ENCODE data around the gene PPM1N.

PPM1N gene

DNA sequence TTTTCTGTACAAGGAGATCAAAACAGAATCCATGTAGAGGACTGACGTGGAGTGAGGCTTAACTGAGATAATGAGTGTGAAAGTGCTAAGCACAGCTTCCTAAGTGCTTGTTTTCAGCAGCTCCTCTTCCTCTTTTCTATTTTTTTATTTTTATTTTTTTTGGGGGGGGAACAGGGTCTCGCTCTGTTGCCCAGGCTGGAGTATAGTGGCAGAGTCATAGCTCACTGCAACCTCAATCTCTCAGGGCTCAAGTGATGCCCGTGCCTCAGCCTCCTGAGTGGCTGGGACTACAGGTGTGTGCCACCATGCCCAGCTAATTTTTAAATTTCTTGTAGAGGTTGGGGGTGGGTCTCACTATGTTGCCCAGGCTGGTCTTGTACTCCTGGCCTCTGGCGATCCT is 36.1 kb upstream of the PPM1N start:
- Histone ChIP-seq H3K9ac (ENCODE audit: low read length) (no peak overlapping the region), H3K4me3 (ENCODE audit: low read length) (no peak overlapping the region), H3K4me2 (ENCODE audit: low read depth, low read length) (no peak overlapping the region), H3K27me3 (replicated peaks; ENCODE audit: insufficient read depth, low read length) (peaks cover 6% of the 10 kb centered on the region), H3K27ac (ENCODE audit: low read length) (no peak overlapping the region), H3K79me2 (ENCODE audit: low read length) (no peaks in the 10 kb centered on the region), H3K9me2 (replicated peaks; ENCODE audit: insufficient read depth, low read length) (no peaks in the 10 kb centered on the region), H3K4me1 (ENCODE audit: low read length) (no peaks in the 10 kb centered on the region), H4K20me1 (ENCODE audit: insufficient read depth, low read length) (no peaks in the 10 kb centered on the region), H3K9me3 (replicated peaks; ENCODE audit: insufficient read depth, low read length) (no peaks in the 10 kb centered on the region), H3K36me3 (replicated peaks; ENCODE audit: insufficient read depth, low read length) (no peaks in the 10 kb centered on the region), H3F3A (ENCODE audit: insufficient read depth, low read length) (no peaks in the 10 kb centered on the region), H2AFZ (ENCODE audit: low read length) (no peak overlapping the region)
- no peak for DNase-seq
- TF ChIP-seq EZH2phosphoT487 (IDR thresholded peaks at IDR 0.05; ENCODE audit: low read length) (no peak), EZH2 (optimal IDR thresholded peaks at IDR 0.05; ENCODE audit: low read depth, low read length) (no peak)
- TF ChIP-seq, protein P1, sequence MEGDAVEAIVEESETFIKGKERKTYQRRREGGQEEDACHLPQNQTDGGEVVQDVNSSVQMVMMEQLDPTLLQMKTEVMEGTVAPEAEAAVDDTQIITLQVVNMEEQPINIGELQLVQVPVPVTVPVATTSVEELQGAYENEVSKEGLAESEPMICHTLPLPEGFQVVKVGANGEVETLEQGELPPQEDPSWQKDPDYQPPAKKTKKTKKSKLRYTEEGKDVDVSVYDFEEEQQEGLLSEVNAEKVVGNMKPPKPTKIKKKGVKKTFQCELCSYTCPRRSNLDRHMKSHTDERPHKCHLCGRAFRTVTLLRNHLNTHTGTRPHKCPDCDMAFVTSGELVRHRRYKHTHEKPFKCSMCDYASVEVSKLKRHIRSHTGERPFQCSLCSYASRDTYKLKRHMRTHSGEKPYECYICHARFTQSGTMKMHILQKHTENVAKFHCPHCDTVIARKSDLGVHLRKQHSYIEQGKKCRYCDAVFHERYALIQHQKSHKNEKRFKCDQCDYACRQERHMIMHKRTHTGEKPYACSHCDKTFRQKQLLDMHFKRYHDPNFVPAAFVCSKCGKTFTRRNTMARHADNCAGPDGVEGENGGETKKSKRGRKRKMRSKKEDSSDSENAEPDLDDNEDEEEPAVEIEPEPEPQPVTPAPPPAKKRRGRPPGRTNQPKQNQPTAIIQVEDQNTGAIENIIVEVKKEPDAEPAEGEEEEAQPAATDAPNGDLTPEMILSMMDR (IDR thresholded peaks at IDR 0.05; ENCODE audit: low read length), result no peak

DNA sequence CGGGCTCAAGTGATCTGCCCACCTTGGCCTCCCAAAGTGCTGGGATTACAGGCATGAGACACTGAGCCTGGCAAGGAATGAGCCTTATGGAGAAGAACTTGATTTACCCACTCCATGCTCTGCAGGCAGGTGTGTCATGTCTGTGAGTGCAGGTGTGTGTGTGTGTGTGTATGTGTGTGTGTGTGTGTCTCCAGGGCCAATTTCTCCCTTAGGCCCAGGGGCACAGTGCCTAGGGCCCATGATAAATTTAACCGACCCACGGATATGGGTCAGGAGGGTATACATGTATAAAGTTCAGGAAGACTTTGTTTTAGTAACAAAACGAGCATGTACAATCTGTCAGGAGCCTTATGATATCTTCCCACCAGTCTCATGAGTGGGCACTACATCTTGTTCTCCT is 35.0 kb upstream of the PPM1N start:
- no peak overlapping the region for H3K9ac ChIP-seq (ENCODE audit: low read length)
- no peaks in the 10 kb centered on the region for H3K4me1 ChIP-seq (ENCODE audit: low read length)
- H4K20me1 ChIP-seq (ENCODE audit: insufficient read depth, low read length), result no peaks in the 10 kb centered on the region
- H2AFZ ChIP-seq (ENCODE audit: low read length), result no peak overlapping the region
- H3K9me2 ChIP-seq (replicated peaks; ENCODE audit: insufficient read depth, low read length), result no peaks in the 10 kb centered on the region
- H3K36me3 ChIP-seq (replicated peaks; ENCODE audit: insufficient read depth, low read length), result no peaks in the 10 kb centered on the region
- peaks cover 6% of the 10 kb centered on the region for H3K27me3 ChIP-seq (replicated peaks; ENCODE audit: insufficient read depth, low read length)
- H3K4me3 ChIP-seq (ENCODE audit: low read length), result no peak overlapping the region
- 0 out of 2 replicates have a peak, but pooled peaks cover 3% of the 10 kb centered on the region for H3F3A ChIP-seq (ENCODE audit: insufficient read depth, low read length)
- no peak overlapping the region for H3K27ac ChIP-seq (ENCODE audit: low read length)
- no peak overlapping the region for H3K4me2 ChIP-seq (ENCODE audit: low read depth, low read length)
- no peaks in the 10 kb centered on the region for H3K79me2 ChIP-seq (ENCODE audit: low read length)
- DNase-seq, result no peak
- TF ChIP-seq EZH2phosphoT487 (IDR thresholded peaks at IDR 0.05; ENCODE audit: low read length) (no peak), EZH2 (optimal IDR thresholded peaks at IDR 0.05; ENCODE audit: low read depth, low read length) (no peak)
- TF ChIP-seq, protein P1 (IDR thresholded peaks at IDR 0.05; ENCODE audit: low read length), result no peak
- no peaks in the 10 kb centered on the region for H3K9me3 ChIP-seq (replicated peaks; ENCODE audit: insufficient read depth, low read length)

DNA sequence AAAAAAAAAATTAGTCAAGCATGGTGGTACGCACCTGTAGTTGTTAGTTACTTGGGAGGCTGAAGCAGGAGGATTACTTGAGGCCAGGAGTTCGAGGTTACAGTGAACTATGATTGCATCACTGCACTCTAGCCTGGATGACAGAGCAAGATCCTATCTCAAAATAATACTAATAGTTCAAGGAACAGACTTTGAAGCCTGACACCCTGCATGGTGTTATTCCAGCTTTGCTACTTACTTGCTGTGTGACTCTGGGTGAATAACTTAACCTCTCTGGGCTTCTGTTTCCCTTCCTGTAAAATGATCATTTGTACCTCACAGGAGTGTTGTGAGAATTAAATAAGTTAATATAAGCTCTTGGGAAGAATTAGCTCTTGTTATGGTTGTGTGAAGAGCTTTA is 34.0 kb upstream of the PPM1N start:
- H3K36me3 ChIP-seq (replicated peaks; ENCODE audit: insufficient read depth, low read length), result no peaks in the 10 kb centered on the region
- H3K4me1 ChIP-seq (ENCODE audit: low read length), result no peaks in the 10 kb centered on the region
- H3K27ac ChIP-seq (ENCODE audit: low read length), result no peak overlapping the region
- no peaks in the 10 kb centered on the region for H3K79me2 ChIP-seq (ENCODE audit: low read length)
- H2AFZ ChIP-seq (ENCODE audit: low read length), result no peak overlapping the region
- H3K9ac ChIP-seq (ENCODE audit: low read length), result no peak overlapping the region
- no peak overlapping the region for H3K4me3 ChIP-seq (ENCODE audit: low read length)
- H3F3A ChIP-seq (ENCODE audit: insufficient read depth, low read length), result peaks cover 9% of the 10 kb centered on the region; the same call in 1 of the 2 replicates
- no peaks in the 10 kb centered on the region for H3K9me2 ChIP-seq (replicated peaks; ENCODE audit: insufficient read depth, low read length)
- TF ChIP-seq EZH2 (optimal IDR thresholded peaks at IDR 0.05; ENCODE audit: low read depth, low read length) (no peak), EZH2phosphoT487 (IDR thresholded peaks at IDR 0.05; ENCODE audit: low read length) (no peak)
- TF ChIP-seq, protein P1 (IDR thresholded peaks at IDR 0.05; ENCODE audit: low read length), result no peak
- H3K4me2 ChIP-seq (ENCODE audit: low read depth, low read length), result no peak overlapping the region
- H3K27me3 ChIP-seq (replicated peaks; ENCODE audit: insufficient read depth, low read length), result peaks cover 6% of the 10 kb centered on the region
- DNase-seq, result no peak
- H4K20me1 ChIP-seq (ENCODE audit: insufficient read depth, low read length), result no peaks in the 10 kb centered on the region
- H3K9me3 ChIP-seq (replicated peaks; ENCODE audit: insufficient read depth, low read length), result no peaks in the 10 kb centered on the region
